ENCODE measurements around the gene TMEM150A. TPM values are rescaled to one million over a fixed set of nuclear protein-coding genes. Genes with fewer than 3 reads are reported as not detected.
"Not testable (repeated sequence)": the region's sequence is repeated elsewhere in the genome, so short reads cannot be mapped to it uniquely, and the experiment has no call there.

TMEM150A gene
- total and polyA plus RNA-seq, 2 of the 13 experiments (the other 11 are each of a cell fraction or from before 2014, with no cell fraction given) = 30.1 to 70.4 TPM

- TF ChIP-seq ZNF292 (CRISPR knock-in tag; IDR thresholded peaks at IDR 0.05; ENCODE audit: borderline replicate concordance, low read depth) (peak; percentile 55; the same call in 1 of the 2 replicates), AGO2 (optimal IDR thresholded peaks at IDR 0.05; ENCODE audit: low read depth, low read length) (no peak), ZNF354B (CRISPR knock-in tag; IDR thresholded peaks at IDR 0.05) (no peak), ZNF768 (CRISPR knock-in tag; IDR thresholded peaks at IDR 0.05) (peak; percentile 21; the same call in 1 of the 2 replicates), ZNF124 (CRISPR knock-in tag; IDR thresholded peaks at IDR 0.05) (no peak), MAFG (CRISPR knock-in tag; IDR thresholded peaks at IDR 0.05) (no peak), GATAD2A (CRISPR knock-in tag; IDR thresholded peaks at IDR 0.05) (0 out of 2 replicates have a peak, but pooled peaks have one; percentile 24), SALL1 (CRISPR knock-in tag; IDR thresholded peaks at IDR 0.05) (peak; percentile 30; the same call in 1 of the 2 replicates)
Observed at GRCh38 chr2:85593023-85593422, 9.5 kb downstream of the TMEM150A start (continued).

DNA sequence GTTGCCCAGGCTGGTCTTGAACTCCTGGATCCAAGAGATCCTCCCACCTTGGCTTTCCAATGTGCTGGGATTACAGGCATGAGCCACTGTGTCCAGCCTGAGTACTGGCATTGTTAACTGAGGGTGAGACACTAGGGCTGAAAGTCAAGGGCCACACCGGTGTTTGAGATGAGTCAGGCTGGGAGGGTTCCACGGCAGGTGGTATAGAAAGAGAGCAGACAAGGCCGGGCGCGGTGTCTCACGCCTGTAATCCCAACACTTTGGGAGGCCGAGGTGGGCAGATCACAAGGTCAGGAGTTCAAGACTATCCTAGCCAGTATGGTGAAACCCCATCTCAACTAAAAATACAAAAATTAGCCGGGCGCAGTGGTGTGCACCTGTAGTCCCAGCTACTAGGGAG is 10.2 kb downstream of the TMEM150A start:
- H3K9me3 ChIP-seq (ENCODE audit: low read length); FAIRE-seq; BruUV-seq (replicated peaks); ATAC-seq; H3K4me3 ChIP-seq (replicated peaks in 1 of 3; ENCODE audit: insufficient read depth in 1 of 3, low read depth in 2 of 3, low read length in 3 of 3); H3K4me2 ChIP-seq (ENCODE audit: low read depth, low read length); H3K9ac ChIP-seq (ENCODE audit: insufficient read depth, low read depth, low read length); CTCF ChIA-PET (ENCODE audit: low intra/inter-chr PET ratio, low total read pairs); H3K27ac ChIP-seq (ENCODE audit: extremely low read length, insufficient read depth, low read length); H2AFZ ChIP-seq (ENCODE audit: low read length); H4K20me1 ChIP-seq (ENCODE audit: insufficient read depth, low read length); H3K27me3 ChIP-seq (ENCODE audit: control insufficient read depth in 1 of 2, insufficient read depth in 2 of 2, low read length in 2 of 2); H3K36me3 ChIP-seq (replicated peaks in 1 of 2; ENCODE audit: control insufficient read depth in 1 of 2, insufficient read depth in 2 of 2, low read length in 2 of 2); in situ Hi-C loops (cut with HindIII; ENCODE audit: extremely low pct_ligation_motif_present, low pct_unique_long_range_greater_than_20kb); intact Hi-C loops (cut with micrococcal nuclease; ENCODE audit: unreplicated experiment): not testable (repeated sequence)
- DNase-seq (ENCODE audit: low spot score) = peak; percentile 41
- peaks cover 18% of the 10 kb centered on the region for H3K79me2 ChIP-seq (ENCODE audit: insufficient read depth, low read length)
- POLR2A ChIA-PET = interaction anchor here (1.6 to 25.9 kb wide), 5 partner anchors 13 to 268 kb away, joined by 4 to 795 read pairs (median 116); partner anchors contain the start of genes C2orf68, GGCX, MAT2A and RNF181
- H3K4me1 ChIP-seq (ENCODE audit: insufficient read depth, low read length) = peaks cover 86% of the 10 kb centered on the region
- WGBS (ENCODE audit: low lambda C conversion rate) = 64% methylated on average over 9 of the region's 9 CpGs
- TF ChIP-seq SKIL (CRISPR knock-in tag; IDR thresholded peaks at IDR 0.05; ENCODE audit: borderline replicate concordance) (peak; percentile 24; the same call in 1 of the 2 replicates), SOX5 (CRISPR knock-in tag; IDR thresholded peaks at IDR 0.05; ENCODE audit: borderline replicate concordance) (peak; percentile 13; the same call in 1 of the 2 replicates), TBX3 (IDR thresholded peaks at IDR 0.05; ENCODE audit: borderline replicate concordance) (0 out of 2 replicates have a peak, but pooled peaks have one; percentile 15), RARA (CRISPR knock-in tag; IDR thresholded peaks at IDR 0.05) (peak; percentile 56), FOSL2 (CRISPR knock-in tag; IDR thresholded peaks at IDR 0.05) (peak; percentile 75), TEAD3 (CRISPR knock-in tag; optimal IDR thresholded peaks at IDR 0.05; ENCODE audit: borderline replicate concordance) (peak; percentile 13), ZBTB38 (CRISPR knock-in tag; IDR thresholded peaks at IDR 0.05) (peak; percentile 46; the same call in 1 of the 2 replicates)
- TF ChIP-seq, protein P1, sequence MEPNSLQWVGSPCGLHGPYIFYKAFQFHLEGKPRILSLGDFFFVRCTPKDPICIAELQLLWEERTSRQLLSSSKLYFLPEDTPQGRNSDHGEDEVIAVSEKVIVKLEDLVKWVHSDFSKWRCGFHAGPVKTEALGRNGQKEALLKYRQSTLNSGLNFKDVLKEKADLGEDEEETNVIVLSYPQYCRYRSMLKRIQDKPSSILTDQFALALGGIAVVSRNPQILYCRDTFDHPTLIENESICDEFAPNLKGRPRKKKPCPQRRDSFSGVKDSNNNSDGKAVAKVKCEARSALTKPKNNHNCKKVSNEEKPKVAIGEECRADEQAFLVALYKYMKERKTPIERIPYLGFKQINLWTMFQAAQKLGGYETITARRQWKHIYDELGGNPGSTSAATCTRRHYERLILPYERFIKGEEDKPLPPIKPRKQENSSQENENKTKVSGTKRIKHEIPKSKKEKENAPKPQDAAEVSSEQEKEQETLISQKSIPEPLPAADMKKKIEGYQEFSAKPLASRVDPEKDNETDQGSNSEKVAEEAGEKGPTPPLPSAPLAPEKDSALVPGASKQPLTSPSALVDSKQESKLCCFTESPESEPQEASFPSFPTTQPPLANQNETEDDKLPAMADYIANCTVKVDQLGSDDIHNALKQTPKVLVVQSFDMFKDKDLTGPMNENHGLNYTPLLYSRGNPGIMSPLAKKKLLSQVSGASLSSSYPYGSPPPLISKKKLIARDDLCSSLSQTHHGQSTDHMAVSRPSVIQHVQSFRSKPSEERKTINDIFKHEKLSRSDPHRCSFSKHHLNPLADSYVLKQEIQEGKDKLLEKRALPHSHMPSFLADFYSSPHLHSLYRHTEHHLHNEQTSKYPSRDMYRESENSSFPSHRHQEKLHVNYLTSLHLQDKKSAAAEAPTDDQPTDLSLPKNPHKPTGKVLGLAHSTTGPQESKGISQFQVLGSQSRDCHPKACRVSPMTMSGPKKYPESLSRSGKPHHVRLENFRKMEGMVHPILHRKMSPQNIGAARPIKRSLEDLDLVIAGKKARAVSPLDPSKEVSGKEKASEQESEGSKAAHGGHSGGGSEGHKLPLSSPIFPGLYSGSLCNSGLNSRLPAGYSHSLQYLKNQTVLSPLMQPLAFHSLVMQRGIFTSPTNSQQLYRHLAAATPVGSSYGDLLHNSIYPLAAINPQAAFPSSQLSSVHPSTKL (CRISPR knock-in tag; IDR thresholded peaks at IDR 0.05) = 0 out of 2 replicates have a peak, but pooled peaks have one; percentile 10
- TF ChIP-seq, protein P2, sequence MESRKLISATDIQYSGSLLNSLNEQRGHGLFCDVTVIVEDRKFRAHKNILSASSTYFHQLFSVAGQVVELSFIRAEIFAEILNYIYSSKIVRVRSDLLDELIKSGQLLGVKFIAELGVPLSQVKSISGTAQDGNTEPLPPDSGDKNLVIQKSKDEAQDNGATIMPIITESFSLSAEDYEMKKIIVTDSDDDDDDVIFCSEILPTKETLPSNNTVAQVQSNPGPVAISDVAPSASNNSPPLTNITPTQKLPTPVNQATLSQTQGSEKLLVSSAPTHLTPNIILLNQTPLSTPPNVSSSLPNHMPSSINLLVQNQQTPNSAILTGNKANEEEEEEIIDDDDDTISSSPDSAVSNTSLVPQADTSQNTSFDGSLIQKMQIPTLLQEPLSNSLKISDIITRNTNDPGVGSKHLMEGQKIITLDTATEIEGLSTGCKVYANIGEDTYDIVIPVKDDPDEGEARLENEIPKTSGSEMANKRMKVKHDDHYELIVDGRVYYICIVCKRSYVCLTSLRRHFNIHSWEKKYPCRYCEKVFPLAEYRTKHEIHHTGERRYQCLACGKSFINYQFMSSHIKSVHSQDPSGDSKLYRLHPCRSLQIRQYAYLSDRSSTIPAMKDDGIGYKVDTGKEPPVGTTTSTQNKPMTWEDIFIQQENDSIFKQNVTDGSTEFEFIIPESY (CRISPR knock-in tag; IDR thresholded peaks at IDR 0.05) = peak; percentile 93
